Panc1 (cell line): Measurements from ENCODE around the gene NEMP1. TPM values are rescaled to one million over a fixed set of nuclear protein-coding genes. Genes with fewer than 3 reads are reported as not detected.

ENCODE experiments used
- ATAC-seq: fragments of 200-7000 bp; cut with Tn5 transposase; 2 replicates; pipeline ENCODE4 v1.9.1; 2020; ENCODE audit warnings: mild to moderate bottlenecking, moderate library complexity
- BruUV-seq: library from RNA; stranded (reverse); fragments of 400-500 nt; replicated peaks from 2 replicates; lab custom pipeline; 2021; lab: Mats Ljungman, UMichigan
- CTCF ChIA-PET: fragments of 300-600 bp; sonication (Branson Sonifier 250); formaldehyde crosslinking; loops from one replicate; lab custom pipeline; 2022; ENCODE audit warnings: antibody characterized with exemption; lab: Charles Lee
- POLR2A ChIA-PET: fragments of 300-600 bp; sonication (Branson Sonifier 250); formaldehyde crosslinking; loops from one replicate; lab custom pipeline; 2022; ENCODE audit warnings: antibody characterized with exemption; lab: Charles Lee
- DNase-seq: peaks from one replicate; pipeline ENCODE4 v3.0.0-alpha.2; 2010; ENCODE audit warnings: low read depth, low spot score
- H3K27ac ChIP-seq: 2 replicates; pipeline ENCODE4 v1.5.1; 2011; ENCODE audit warnings: mild to moderate bottlenecking, low read length, inconsistent platforms
- H3K27me3 ChIP-seq: fragments of 200-500 bp; sonication (Bioruptor generic); 2 replicates; pipeline ENCODE4 v1.6.0; 2014; ENCODE audit warnings: low read length, inconsistent platforms; ENCODE audit not compliant: control insufficient read depth, insufficient read depth
- H3K36me3 ChIP-seq: fragments of 200-500 bp; sonication (Bioruptor generic); 2 replicates; pipeline ENCODE4 v1.5.1; 2014; ENCODE audit warnings: inconsistent platforms, mild to moderate bottlenecking, low read length, moderate library complexity; ENCODE audit not compliant: control insufficient read depth, insufficient read depth
- H3K4me1 ChIP-seq: 2 replicates; pipeline ENCODE4 v1.5.1; 2011; ENCODE audit warnings: inconsistent platforms, mild to moderate bottlenecking, low read length, moderate library complexity; ENCODE audit not compliant: control insufficient read depth, insufficient read depth
- H3K4me3 ChIP-seq, 2 experiments: 2 replicates each; pipeline ENCODE4 v1.5.1; 2011 to 2012; ENCODE audit warnings: low read depth in 2 of 2, low read length in 2 of 2, mild to moderate bottlenecking in 2 of 2, inconsistent platforms in 1 of 2, moderate library complexity in 1 of 2
- H3K9me3 ChIP-seq: fragments of 200-500 bp; sonication (Bioruptor generic); 2 replicates; pipeline ENCODE4 v1.5.1; 2014; ENCODE audit warnings: low read depth, mild to moderate bottlenecking, inconsistent platforms, low read length, moderate library complexity; ENCODE audit not compliant: control insufficient read depth, insufficient read depth
- CTCF ChIP-seq: fragments of 450-650 bp; IDR thresholded peaks from 2 replicates; pipeline ENCODE4 v1.5.1; 2017; ENCODE audit warnings: mild to moderate bottlenecking
- POLR2AphosphoS5 ChIP-seq: IDR thresholded peaks from 2 replicates; pipeline ENCODE4 v1.6.1; 2012; ENCODE audit warnings: mild to moderate bottlenecking, low read depth, low read length, moderate library complexity
- REST ChIP-seq, 2 experiments: IDR thresholded peaks; 2 replicates each; pipeline ENCODE4 v1.6.1; 2011 to 2012; ENCODE audit warnings: low read depth in 2 of 2, control low read depth in 1 of 2, low read length in 1 of 2, mild to moderate bottlenecking in 1 of 2, moderate library complexity in 1 of 2; ENCODE audit not compliant: insufficient read depth in 1 of 2
- SIN3A ChIP-seq: IDR thresholded peaks from 2 replicates; pipeline ENCODE4 v1.6.1; 2012; ENCODE audit warnings: low read depth, mild to moderate bottlenecking, low read length, moderate library complexity, borderline replicate concordance; ENCODE audit not compliant: insufficient read depth
- TCF7L2 ChIP-seq: IDR thresholded peaks from 2 replicates; pipeline ENCODE4 v1.6.1; 2011; ENCODE audit warnings: mild to moderate bottlenecking, low read depth, low read length, inconsistent platforms
- in situ Hi-C: cut with HindIII; loops from 2 replicates; pipeline ENCODE4 v1.10.0; 2016; ENCODE audit warnings: low sequenced_read_pairs, low pct_unique_long_range_greater_than_20kb
- intact Hi-C: fragments of 100-400 bp; cut with micrococcal nuclease; formaldehyde crosslinking; loops from one replicate; pipeline ENCODE4 v1.10.0; 2022; ENCODE audit not compliant: unreplicated experiment
- total RNA-seq: library from RNA; stranded (reverse); gene quantifications from one replicate; pipeline ENCODE4 v1.2.1, GENCODE V29; 2021; ENCODE audit not compliant: unreplicated experiment

NEMP1 gene
- total RNA-seq, 1 experiment from 2014 or later: 46.9 TPM

- Histone ChIP-seq H3K36me3 (peaks cover 5% of the 10 kb centered on the region; the same call in 1 of the 2 replicates), H3K27ac (0 out of 2 replicates have a peak overlapping the region, but pooled peaks have one; percentile 29), H3K27me3 (no peaks in the 10 kb centered on the region), H3K9me3 (no peaks in the 10 kb centered on the region), H3K4me3 (no peak overlapping the region), H3K4me1 (peaks cover 7% of the 10 kb centered on the region)
- DNase-seq: no peak
- TF ChIP-seq CTCF (peak; percentile 87), TCF7L2 (no peak), REST (IDR thresholded peaks at IDR 0.05; ENCODE audit: insufficient read depth in 1 of 2, low read depth in 2 of 2, low read length in 1 of 2) (no peak), POLR2AphosphoS5 (no peak)
- POLR2A ChIA-PET: no interaction called here
- BruUV-seq: no TSS peak
- no peak for ATAC-seq
- intact Hi-C loops (no loop called here), in situ Hi-C loops (no loop called here)
- CTCF ChIA-PET: interaction anchor here (0.6 to 1.2 kb wide), 3 partner anchors 9 to 19 kb away, joined by 4 to 7 read pairs (median 4); partner anchors contain the start of gene NEMP1
Observed at GRCh38 chr12:57093415-57094207, 15.0 kb upstream of the NEMP1 start.

GRCh38 chr12:57092876-57093414 is 14.4 kb upstream of the NEMP1 start:
- no TSS peak for BruUV-seq
- Histone ChIP-seq H3K4me3 (no peak overlapping the region), H3K36me3 (peaks cover 5% of the 10 kb centered on the region; the same call in 1 of the 2 replicates), H3K9me3 (no peaks in the 10 kb centered on the region), H3K27ac (no peak overlapping the region), H3K27me3 (no peaks in the 10 kb centered on the region), H3K4me1 (peaks cover 11% of the 10 kb centered on the region)
- ChIA-PET POLR2A (no interaction called here), CTCF (interaction anchor here (0.5 kb wide), 1 partner anchor 83 kb away, joined by 3 read pairs; no protein-coding TSS in a partner anchor)
- no peak for TF ChIP-seq TCF7L2
- no peak for TF ChIP-seq POLR2AphosphoS5
- no peak for TF ChIP-seq CTCF
- no peak for TF ChIP-seq SIN3A
- no peak for TF ChIP-seq REST (IDR thresholded peaks at IDR 0.05; ENCODE audit: insufficient read depth in 1 of 2, low read depth in 2 of 2, low read length in 1 of 2)
- intact Hi-C loops: no loop called here
- ATAC-seq (no peak), DNase-seq (no peak)
- in situ Hi-C loops: no loop called here
